ENCODE measurements around the gene PZP. TPM values are rescaled to one million over a fixed set of nuclear protein-coding genes. Genes with fewer than 3 reads are reported as not detected.

PZP gene
- not detected in 5 replicates for total RNA-seq (2022; extraction: Qiagen RNA extraction)

DNA sequence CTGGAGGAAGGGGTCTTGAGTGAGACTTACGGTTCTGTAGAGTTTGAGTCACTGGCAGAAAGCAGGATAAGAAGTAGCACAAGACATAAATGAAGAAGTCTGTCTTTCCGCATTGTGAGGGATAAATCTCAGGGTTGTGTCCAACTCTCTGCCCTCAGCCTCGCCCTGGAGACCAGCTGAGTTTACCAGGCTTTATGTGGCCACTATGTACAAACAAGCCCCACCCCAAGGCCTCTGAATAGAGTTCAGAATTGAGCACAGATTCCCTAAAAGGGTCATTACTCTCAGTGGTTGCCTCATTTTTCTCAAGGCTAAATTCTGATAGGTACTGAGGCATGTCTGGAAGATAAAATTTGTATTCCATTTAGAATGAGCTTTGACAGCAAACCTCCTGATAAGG is at the start of gene PZP:
PZP (minus strand) TSS at position 167 of the 400 bp plus-strand sequence; CDS start at position 113, 54 bp downstream.

DNA sequence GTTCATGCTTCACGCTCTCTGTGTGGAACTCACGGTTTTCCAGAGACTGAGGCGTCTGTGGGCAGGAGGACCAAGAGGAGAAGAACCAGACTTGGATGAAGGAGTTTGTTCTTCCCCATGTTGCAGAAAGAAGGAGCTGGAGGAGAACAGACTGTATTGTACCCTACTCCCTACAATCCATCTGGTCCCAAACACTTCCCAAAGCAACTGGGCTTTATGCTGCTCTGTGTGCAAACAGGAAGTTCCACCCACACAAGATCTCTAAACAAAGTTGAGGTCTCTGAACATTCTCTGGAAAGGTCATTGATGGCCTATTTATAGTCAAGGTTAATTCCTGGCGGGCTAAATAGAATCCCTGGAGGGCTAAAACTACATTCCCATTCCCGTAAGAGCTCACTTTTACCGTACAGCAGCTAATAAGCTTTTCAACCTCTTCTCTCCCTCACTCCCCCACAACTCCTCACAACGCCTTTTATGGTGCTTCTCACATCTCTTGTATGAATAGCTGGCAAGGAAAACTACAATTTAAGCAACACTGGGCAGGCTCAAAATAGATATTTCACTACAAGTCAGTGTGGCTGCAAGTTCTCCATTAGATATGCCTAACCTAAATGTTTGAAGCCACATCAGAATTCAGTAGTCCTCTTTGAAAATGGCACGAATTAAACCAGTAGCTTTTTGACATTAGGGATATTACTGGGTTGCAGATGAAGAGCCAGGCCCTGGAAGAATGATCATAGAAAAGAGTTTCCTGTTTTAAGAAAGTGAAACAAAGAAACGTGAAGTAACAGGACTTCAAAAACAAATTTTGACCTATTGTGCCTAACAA is 92.2 kb downstream of the PZP start, which contains the start of gene A2M:
A2M (minus strand) TSS at position 189 of the 829 bp plus-strand sequence; CDS start at position 119, 70 bp downstream.

Other genes starting within 250 kb of the PZP start
- 0.94 to 1.9 TPM (median 1.4 TPM) in 5 replicates for gene KLRG1, start 218.8 kb downstream of the PZP start, total RNA-seq (2022; extraction: Qiagen RNA extraction)
- gene A2M, start 92.5 kb downstream of the PZP start, total RNA-seq (2022; extraction: Qiagen RNA extraction), result 0.03 to 0.08 TPM (median 0.08 TPM) in 3 of 5 replicates, not detected in the others

Data from A549 treated with Mapracorat at 1 μM for 4 hours (cell line).